ENCODE results near the gene NR6A1.
"Not testable (repeated sequence)": the region's sequence is repeated elsewhere in the genome, so short reads cannot be mapped to it uniquely, and the experiment has no call there.

NR6A1 gene

GRCh38 chr9:124776618-124776953 lies 5.5 kb upstream of the NR6A1 start:
- DNase-seq = no peak

- peak; percentile 89 for DNase-seq
These were observed 3.2 kb upstream of the NR6A1 start for GRCh38 chr9:124774129-124774978.

DNA sequence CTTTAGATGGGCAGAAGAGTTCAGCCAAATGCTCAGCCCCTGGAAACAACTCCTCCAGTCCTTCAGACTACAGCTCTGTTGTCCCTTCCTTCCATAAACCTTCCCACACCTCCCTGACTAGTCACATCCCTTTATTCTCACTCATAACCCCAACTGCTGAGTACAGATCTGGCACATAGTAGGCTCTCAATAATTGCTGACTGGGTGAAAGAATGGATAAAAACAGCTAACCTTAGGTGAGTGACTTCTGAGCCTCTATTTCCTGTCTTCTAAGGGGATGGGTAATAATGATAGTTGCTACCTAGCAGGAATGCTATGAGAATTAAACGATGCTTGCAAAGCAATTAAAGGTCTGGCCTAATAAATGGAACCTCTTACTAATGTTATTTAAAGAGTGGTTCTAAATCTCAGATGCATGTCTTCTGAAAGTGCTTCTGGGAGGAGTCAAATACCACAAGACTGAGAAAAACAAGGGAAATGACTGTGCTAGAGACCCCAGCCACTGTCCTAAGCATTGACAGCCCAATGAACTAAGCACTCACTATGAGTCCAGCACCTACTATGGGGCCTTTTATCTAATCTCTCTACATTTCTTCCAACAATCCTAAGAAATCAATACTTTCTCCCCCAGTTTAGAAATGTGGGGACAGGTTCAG lies 2.5 kb upstream of the NR6A1 start:
- DNase-seq = no peak

DNA sequence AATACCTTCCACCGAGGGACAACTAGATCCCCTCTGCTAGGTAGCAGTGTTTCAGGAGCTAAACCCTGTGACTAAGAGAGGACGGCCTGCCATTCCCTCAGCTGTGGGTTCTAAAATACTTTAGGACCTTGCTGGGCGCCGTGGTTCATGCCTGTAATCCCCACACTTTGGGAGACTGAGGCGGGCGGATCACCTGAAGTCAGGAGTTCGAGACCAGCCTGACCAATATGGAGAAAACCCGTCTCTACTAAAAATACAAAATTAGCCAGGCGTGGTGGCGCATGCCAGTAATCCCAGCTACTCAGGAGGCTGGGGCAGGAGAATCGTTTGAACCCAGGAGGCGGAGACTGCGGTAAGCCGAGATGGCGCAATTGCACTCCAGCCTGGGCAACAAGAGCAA lies 1.8 kb upstream of the NR6A1 start:
- DNase-seq = not testable (repeated sequence)

DNA sequence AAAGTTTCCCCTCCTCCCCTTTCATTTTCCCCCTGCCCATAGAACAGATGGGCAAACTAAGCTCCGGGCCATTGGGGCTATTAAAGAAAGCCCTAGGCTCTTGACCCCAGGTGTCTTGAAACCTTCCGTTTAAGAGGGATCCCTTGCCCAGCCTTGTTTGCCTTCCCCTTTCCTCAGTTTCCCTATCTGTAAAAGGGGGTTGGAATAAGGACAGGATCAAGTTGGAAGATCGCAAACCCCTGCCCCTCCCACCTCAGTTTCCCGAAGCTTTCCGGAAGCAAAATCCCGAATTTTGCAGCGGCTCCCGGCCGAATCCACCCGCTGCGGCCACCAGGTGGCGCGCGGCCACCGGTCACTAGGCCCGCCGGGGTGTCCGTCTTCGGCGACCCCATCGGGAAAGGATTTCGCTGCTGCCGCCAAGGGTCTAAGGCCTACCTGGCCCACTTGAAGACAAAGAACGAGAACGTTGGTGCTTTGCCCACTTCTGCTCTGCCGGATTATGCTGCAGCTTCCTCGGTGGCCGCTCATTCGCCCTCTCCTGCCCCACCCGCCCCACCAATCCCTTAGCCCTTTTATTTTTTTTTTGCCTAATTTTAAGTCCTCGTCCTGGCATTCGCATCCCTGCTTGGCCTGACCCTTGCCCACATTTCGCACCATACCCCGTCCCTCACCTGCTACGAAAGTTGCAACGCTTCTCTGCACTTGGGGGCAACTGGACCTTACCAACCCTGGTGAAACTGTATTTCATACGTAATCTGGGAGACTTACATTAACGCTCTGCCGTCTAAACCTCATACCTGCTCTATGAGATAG lies 962 bp upstream of the NR6A1 start:
- DNase-seq = peak; percentile 77

- DNase-seq = peak; percentile 44
These were observed 621 bp downstream of the NR6A1 start for GRCh38 chr9:124770359-124771020.

DNA sequence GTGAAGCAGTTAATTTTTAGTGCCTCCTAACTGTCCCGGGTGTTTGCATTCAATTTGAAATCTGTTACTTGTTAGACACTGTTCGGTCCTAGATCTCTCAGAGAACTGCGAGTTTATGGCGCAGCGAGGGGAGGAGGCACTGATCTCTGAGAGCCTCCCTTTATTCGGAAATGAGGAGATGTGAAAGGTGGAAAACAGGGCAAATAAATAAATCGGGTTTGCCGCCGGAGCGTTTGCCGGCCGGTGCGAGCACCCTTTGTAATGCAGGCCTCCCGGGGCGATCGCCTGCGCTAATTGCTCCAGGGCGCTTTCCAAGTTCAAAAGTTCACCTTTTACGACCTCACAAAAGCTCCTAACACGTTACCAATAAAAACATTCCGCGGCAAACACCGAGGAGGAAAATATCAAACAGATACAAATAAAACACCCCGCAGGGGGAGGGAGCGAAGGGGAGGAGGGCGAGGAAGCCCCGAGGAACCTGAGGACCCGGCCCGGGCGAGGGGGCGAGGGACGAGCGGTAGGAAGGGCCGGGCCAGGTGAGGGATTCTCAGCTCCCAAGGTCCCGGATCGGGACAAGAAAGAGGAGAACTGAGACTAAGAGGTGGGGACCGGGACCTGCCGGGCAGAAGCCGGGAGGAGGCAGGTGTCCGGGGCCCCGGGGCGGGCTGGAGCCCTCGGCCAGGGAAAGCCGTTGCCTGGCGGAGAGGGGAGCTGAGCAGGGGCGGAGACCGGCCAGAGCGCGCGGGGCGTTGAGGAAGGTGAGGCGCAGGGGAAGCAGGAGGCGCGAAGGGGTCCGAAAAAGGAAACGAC lies 1.4 kb downstream of the NR6A1 start:
- no peak for DNase-seq

DNA sequence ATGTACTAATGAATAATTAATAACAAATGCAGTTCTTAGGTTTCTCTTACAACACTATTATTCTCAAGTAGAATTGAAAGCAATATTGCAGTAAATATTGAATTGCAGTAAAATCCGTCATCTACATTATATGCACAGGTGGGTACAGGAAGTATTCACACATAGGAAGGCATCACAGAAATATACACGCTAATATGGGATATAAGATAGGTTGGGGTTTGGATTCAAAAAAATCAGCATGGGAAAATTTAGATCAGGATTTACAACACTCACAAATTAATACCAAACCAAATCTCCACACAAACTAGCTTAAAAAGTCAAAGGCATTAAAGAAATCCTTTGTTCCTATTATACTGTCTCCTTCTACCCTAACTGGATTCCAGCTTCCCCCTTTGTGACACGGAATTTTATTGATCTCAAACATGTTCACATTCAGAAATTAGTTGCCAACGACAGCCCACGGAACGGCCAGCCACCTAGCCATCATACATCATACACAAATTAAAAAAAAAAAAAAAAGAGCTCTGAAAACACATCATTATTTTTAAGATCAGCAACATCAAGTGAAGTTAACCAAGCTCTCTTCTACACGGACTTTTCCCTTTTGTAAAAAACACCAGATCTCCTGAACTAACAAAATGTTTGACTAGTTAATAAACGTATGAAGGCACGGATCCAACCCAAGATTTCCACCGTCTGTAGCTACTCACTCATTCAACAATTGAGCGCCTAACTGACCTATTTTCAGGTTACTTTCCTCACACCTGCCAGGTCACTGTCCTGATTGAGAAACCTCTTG lies 2.2 kb downstream of the NR6A1 start:
- DNase-seq = no peak

DNA sequence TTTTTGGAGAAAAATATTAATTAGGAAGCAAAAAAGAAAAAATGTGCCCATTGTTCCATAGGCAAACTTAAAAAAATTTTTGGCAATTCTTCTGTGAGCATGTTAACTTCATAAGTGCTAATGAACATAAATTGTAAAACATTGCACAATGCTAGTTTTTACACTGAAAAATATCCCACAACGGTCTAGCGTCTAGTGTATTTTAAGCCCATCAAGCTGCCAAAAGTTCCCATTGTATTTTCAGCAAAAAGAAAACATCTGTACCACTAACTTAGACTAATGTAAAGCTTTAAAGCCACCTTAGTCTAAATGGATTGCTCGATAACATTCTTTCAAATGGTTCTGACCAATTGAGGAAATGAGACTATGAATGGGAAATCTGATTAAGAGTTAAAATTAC lies 2.8 kb downstream of the NR6A1 start:
- no peak for DNase-seq

DNA sequence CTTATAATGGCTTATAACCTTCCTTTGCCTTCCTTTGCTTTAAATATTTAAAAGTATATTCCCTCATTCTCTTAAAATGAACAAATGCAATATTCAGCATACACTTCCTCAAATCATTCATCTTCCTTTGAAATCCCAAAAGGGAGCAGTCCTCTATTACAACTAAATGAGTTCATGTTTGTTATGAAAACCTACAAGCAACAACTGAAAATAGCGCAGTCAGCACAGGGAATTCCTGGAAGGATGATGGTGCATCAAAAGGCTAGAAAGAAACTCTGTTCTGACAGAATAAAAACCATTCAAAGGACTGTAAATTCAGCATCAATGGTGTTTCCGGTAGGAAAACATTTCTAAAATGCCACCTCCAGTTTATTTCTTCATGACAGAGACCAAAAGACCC lies 3.3 kb downstream of the NR6A1 start:
- peak; percentile 39 for DNase-seq

GRCh38 chr9:124766815-124767554 lies 4.1 kb downstream of the NR6A1 start:
- peak; percentile 22 for DNase-seq

DNA sequence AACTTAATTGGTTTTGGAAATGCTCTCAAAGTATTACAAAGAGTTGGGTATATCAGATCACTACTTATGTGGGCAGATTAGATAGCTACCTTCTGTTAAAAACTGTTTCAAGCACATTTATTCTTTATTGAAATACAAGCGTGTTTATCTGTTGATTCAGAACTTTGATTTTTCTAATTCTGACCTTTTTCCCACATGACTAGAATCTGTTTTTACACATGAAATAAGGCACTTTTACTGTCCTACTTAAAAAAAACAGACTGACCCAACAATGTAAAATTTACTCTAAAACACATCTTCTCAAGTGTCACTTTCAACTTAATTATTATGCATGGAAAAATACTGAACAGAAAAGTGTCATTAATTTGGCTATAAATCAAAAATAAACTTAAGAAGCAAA lies 4.8 kb downstream of the NR6A1 start:
- DNase-seq = no peak

- DNase-seq = no peak
These were observed 5.7 kb downstream of the NR6A1 start for GRCh38 chr9:124765439-124765835.

- DNase-seq = no peak
These were observed 6.2 kb downstream of the NR6A1 start for GRCh38 chr9:124764774-124765438.

DNA sequence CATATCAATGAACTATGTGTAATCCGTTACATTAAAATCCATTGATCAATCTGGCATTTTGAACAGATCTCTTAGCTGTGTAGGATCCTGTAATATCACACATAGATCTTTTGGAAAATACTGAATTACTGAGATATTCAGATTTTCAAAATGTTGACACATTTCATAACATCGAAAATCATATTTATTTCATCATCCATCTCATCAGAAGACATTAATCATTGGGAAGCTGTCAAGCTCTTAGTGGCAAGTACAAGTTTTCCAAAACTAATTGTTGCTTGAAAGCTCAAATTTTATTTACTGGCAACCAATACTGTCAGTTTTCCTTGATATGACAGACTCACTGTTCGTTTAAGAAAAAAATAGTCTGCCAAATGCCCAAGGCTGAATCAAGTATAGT lies 8.5 kb downstream of the NR6A1 start:
- no peak for DNase-seq

DNA sequence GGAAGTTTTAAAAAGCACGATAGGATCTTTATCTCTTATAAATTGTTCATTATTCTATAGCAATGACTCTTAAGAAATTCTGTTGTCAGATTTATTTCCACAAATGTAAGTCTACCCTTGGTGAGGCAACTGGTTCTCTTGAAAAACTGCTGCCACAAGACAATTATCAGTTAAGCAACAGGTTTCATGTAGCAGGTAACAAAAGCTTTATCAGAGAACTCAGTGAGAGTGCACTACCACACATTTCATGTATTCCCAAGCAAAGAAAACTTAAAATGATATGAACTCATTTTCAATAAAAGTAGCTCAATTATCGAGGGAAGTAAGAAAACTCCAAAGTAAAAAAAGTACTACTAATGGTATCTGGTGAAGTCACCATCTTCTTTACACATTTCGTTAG lies 9.4 kb downstream of the NR6A1 start:
- DNase-seq = no peak

- DNase-seq = no peak
These were observed 9.9 kb downstream of the NR6A1 start for GRCh38 chr9:124761196-124761595.

GRCh38 chr9:124760719-124761118 lies 10.4 kb downstream of the NR6A1 start:
- DNase-seq = no peak

DNA sequence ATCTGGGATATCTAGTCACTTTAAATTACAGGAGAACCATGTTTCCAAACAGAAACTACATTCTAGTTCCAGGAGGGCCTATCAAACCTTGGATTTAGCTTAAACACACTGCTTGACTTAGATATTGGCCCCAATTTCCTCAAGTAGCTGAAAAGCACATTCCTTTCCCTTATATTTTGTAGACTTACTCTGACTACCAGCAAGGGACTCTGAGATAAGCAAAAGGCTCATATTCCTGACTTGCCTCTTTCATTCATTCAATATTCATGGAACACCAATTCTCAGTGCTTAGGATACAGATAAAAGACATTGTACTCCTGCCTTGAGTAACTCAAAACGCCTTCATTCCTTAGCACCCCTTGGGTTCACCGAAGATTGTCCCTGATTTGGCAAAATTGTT lies 11.8 kb downstream of the NR6A1 start:
- no peak for DNase-seq

DNA sequence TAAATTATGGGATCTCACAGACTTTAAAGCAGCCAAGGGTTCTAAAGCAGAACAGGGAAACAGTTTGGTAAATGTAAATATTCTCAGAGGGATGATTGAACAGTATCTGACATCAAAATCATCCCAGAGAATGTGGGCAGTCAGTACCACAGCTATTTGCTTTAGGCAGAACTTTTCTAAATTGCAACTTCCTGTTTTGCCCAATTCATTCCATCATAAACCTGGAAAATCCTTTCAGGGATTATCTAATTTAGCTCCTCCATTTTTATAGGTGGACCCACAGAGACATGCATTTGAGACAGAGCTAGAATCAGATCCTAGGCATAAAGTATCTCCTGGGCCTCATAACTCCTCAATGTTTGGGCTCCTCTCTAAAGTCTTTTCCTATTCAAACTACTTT lies 12.4 kb downstream of the NR6A1 start:
- peak; percentile 18 for DNase-seq
